H1 (cell line): ENCODE measurements around the gene NET1. TPM values are rescaled to one million over a fixed set of nuclear protein-coding genes. Genes with fewer than 3 reads are reported as not detected.

Experiments
- JUN ChIP-seq: IDR thresholded peaks from 2 replicates; pipeline ENCODE4 v1.6.1; 2011; ENCODE audit warnings: low read depth, mild to moderate bottlenecking, improper control_type of control experiment, low read length
- MAFK ChIP-seq: IDR thresholded peaks from 2 replicates; pipeline ENCODE4 v1.6.1; 2012; ENCODE audit warnings: low read depth, mild to moderate bottlenecking, improper control_type of control experiment, low read length
- USF2 ChIP-seq: IDR thresholded peaks from 2 replicates; pipeline ENCODE4 v1.6.1; 2011; ENCODE audit warnings: low read length, improper control_type of control experiment
- ZNF274 ChIP-seq: IDR thresholded peaks from 2 replicates; pipeline ENCODE4 v1.7.0; 2012; ENCODE audit warnings: low read length, borderline replicate concordance; ENCODE audit errors: extremely low read depth
- polyA plus RNA-seq, 7 experiments: library from polyadenylated mRNA; depleted of rRNA in 3 of 7; stranded (reverse) in 5 of 7; unstranded in 2 of 7; fragments of >200 nt in 5 of 7; fragments of 200-250 nt in 2 of 7; gene quantifications; 1 replicate in 5 of 7; 2 replicates in 1 of 7; 4 replicates in 1 of 7; pipeline versions ENCODE4 v1.2.1 to v1.2.3, GENCODE V29; 2011 to 2013; ENCODE audit warnings: missing spikeins in 2 of 7, mixed read lengths in 2 of 7
- total RNA-seq: library from RNA; stranded (reverse); fragmentation: NEBNext Ultra II Directional; extraction: Animal tissue kit (Norgen Biotek cat#: 25700); gene quantifications from 2 replicates; pipeline ENCODE4 v1.2.1, GENCODE V29; 2021

The NET1 gene
- total and polyA plus RNA-seq, 2 of the 8 experiments (the other 6 are each of a cell fraction or from before 2014, with no cell fraction given) = 21.5 to 117 TPM

- TF ChIP-seq MAFK = no peak
- no peak for TF ChIP-seq JUN
- no peak for TF ChIP-seq ZNF274
- no peak for TF ChIP-seq USF2
Observed at GRCh38 chr10:5507649-5508131, 95.3 kb downstream of the NET1 start (continued).
